ENCODE measurements around the gene STXBP6. TPM values are rescaled to one million over a fixed set of nuclear protein-coding genes. Genes with fewer than 3 reads are reported as not detected.

Gene STXBP6
- total RNA-seq (2021) (10.0 and 12.3 TPM in 2 replicates), Bru-seq, nascent RNA (percentile 67 among the genes with signal in this experiment), BruChase-seq, experiment 1, labeled RNA remaining after a 2-hour chase (percentile 69 among the genes with signal in this experiment), BruChase-seq, experiment 2, labeled RNA remaining after a 6-hour chase (percentile 48 among the genes with signal in this experiment)
- long read RNA-seq, full-length matches to known transcripts, result 26 of 33 reads
- long read RNA-seq, partial matches to known transcripts, result 2 of 33 reads
- long read RNA-seq, other reads (novel, unspliced or antisense), result 5 of 33 reads

- H2AFZ ChIP-seq, result peak within 1 kb of the TSS; percentile 60; the same call in 1 of the 2 replicates
- H3K9me2 ChIP-seq (ENCODE audit: insufficient read depth), result no peaks in the 10 kb centered on the region
- no peaks in the 10 kb centered on the region for H3K79me2 ChIP-seq (ENCODE audit: low read depth)
- no peaks in the 10 kb centered on the region for H3K36me3 ChIP-seq (ENCODE audit: low read depth)
- ChIA-PET CTCF (interaction anchor here (0.6 kb wide), 1 partner anchor 658 kb away, joined by 9 read pairs; no protein-coding TSS in a partner anchor), POLR2A (ENCODE audit: unreplicated experiment) (interaction anchor here (0.6 kb wide), 1 partner anchor 84 kb away, joined by 4 read pairs; no protein-coding TSS in a partner anchor)
- intact Hi-C loops (cut with micrococcal nuclease; ENCODE audit: unreplicated experiment), result loop anchor here (2.0 to 5.0 kb wide), 3 partner anchors 43 to 242 kb away; no protein-coding TSS in a partner anchor
- peaks cover 33% of the 10 kb centered on the region for H3K27me3 ChIP-seq (ENCODE audit: insufficient read depth, low read depth)
- H3K4me3 ChIP-seq, result peak within 1 kb of the TSS; percentile 52
- no peak within 1 kb of the TSS for H3K27ac ChIP-seq
- no peaks in the 10 kb centered on the region for H3F3A ChIP-seq (ENCODE audit: insufficient read depth, low read depth)
- DNase-seq, result peak in 1 of 2 experiments; percentile 66
- BruUV-seq (replicated peaks), result no TSS peak
- H3K9me3 ChIP-seq (ENCODE audit: insufficient read depth, low read depth), result no peaks in the 10 kb centered on the region
- TF ChIP-seq EZH2 (IDR thresholded peaks at IDR 0.05; ENCODE audit: low read depth) (no peak), CTCF (conservative IDR thresholded peaks at IDR 0.05) (no peak)
- no peaks in the 10 kb centered on the region for H3K4me1 ChIP-seq (replicated peaks; ENCODE audit: insufficient read depth)
- peak within 1 kb of the TSS; percentile 68 for H3K4me2 ChIP-seq
- H4K20me1 ChIP-seq (ENCODE audit: insufficient read depth), result no peaks in the 10 kb centered on the region
Measured at GRCh38 chr14:25049568-25050268, at the start of gene STXBP6. Gene STXBP6, minus strand, starts transcription at chr14:25050147. Its CDS starts 75,329 bp downstream, at chr14:24974818.

- H3K4me2 ChIP-seq, result no peak overlapping the region
- no peaks in the 10 kb centered on the region for H3K36me3 ChIP-seq (ENCODE audit: low read depth)
- intact Hi-C loops (cut with micrococcal nuclease; ENCODE audit: unreplicated experiment), result no loop called here
- H3K27me3 ChIP-seq (ENCODE audit: insufficient read depth, low read depth), result no peaks in the 10 kb centered on the region
- H3F3A ChIP-seq (ENCODE audit: insufficient read depth, low read depth), result no peaks in the 10 kb centered on the region
- H3K4me1 ChIP-seq (replicated peaks; ENCODE audit: insufficient read depth), result no peaks in the 10 kb centered on the region
- no peaks in the 10 kb centered on the region for H3K9me2 ChIP-seq (ENCODE audit: insufficient read depth)
- no peak for DNase-seq
- POLR2A ChIA-PET (ENCODE audit: unreplicated experiment), result no interaction called here
- CTCF ChIA-PET, result no interaction called here
- H3K27ac ChIP-seq, result no peak overlapping the region
- H3K9me3 ChIP-seq (ENCODE audit: insufficient read depth, low read depth), result no peaks in the 10 kb centered on the region
- BruUV-seq (replicated peaks), result no TSS peak
- H3K79me2 ChIP-seq (ENCODE audit: low read depth), result no peaks in the 10 kb centered on the region
- no peak for TF ChIP-seq EZH2 (IDR thresholded peaks at IDR 0.05; ENCODE audit: low read depth)
- no peak for TF ChIP-seq CTCF (conservative IDR thresholded peaks at IDR 0.05)
- no peak overlapping the region for H3K4me3 ChIP-seq
- H2AFZ ChIP-seq, result no peak overlapping the region
- H4K20me1 ChIP-seq (ENCODE audit: insufficient read depth), result no peaks in the 10 kb centered on the region
Measured at GRCh38 chr14:25097120-25097519, 47.2 kb upstream of the STXBP6 start.

- Histone ChIP-seq H3K4me3 (no peak overlapping the region), H2AFZ (no peak overlapping the region), H3K4me2 (no peak overlapping the region), H3F3A (ENCODE audit: insufficient read depth, low read depth) (no peaks in the 10 kb centered on the region), H3K79me2 (ENCODE audit: low read depth) (no peaks in the 10 kb centered on the region), H3K4me1 (replicated peaks; ENCODE audit: insufficient read depth) (peaks cover 4% of the 10 kb centered on the region; the same call in 1 of the 2 replicates), H3K36me3 (ENCODE audit: low read depth) (no peaks in the 10 kb centered on the region), H3K9me3 (ENCODE audit: insufficient read depth, low read depth) (no peaks in the 10 kb centered on the region), H3K27ac (no peak overlapping the region), H3K27me3 (ENCODE audit: insufficient read depth, low read depth) (no peaks in the 10 kb centered on the region), H4K20me1 (ENCODE audit: insufficient read depth) (no peaks in the 10 kb centered on the region), H3K9me2 (ENCODE audit: insufficient read depth) (no peaks in the 10 kb centered on the region)
- intact Hi-C loops (cut with micrococcal nuclease; ENCODE audit: unreplicated experiment), result no loop called here
- no peak for DNase-seq
- ChIA-PET POLR2A (ENCODE audit: unreplicated experiment) (no interaction called here), CTCF (no interaction called here)
- no peak for TF ChIP-seq EZH2 (IDR thresholded peaks at IDR 0.05; ENCODE audit: low read depth)
- TF ChIP-seq CTCF (conservative IDR thresholded peaks at IDR 0.05), result no peak
- BruUV-seq (replicated peaks), result no TSS peak
Measured at GRCh38 chr14:25095736-25096437, 45.9 kb upstream of the STXBP6 start.

All from PC-9 (cell line).